Right atrium auricular region (tissue), 2 donors: ENCODE measurements around the gene PSMF1. TPM values are rescaled to one million over a fixed set of nuclear protein-coding genes. Genes with fewer than 3 reads are reported as not detected.

Source experiments
- DNase-seq: peaks from one replicate; pipeline ENCODE4 v3.0.0-alpha.2; 2019; ENCODE audit warnings: low spot score
- H3K27ac ChIP-seq, 2 donors: fragments of 200-600 bp; sonication (generic); 1 replicate in 1 of 2; 2 replicates in 1 of 2; pipeline ENCODE4 v1.5.1; 2016 to 2019
- H3K27me3 ChIP-seq, 2 donors: fragments of 200-600 bp; sonication (generic); one replicate each; pipeline versions ENCODE4 v1.5.1 to v1.6.0; 2017 to 2019
- H3K36me3 ChIP-seq: fragments of 200-600 bp; sonication (generic); one replicate; pipeline ENCODE4 v1.5.1; 2016
- H3K4me1 ChIP-seq, 2 donors: fragments of 200-600 bp; sonication (generic); one replicate each; pipeline versions ENCODE4 v1.5.1 to v1.6.0; 2017 to 2019
- H3K4me3 ChIP-seq, 2 donors: fragments of 200-600 bp; sonication (generic); 1 replicate in 1 of 2; 2 replicates in 1 of 2; pipeline ENCODE4 v1.5.1; 2017 to 2019; ENCODE audit warnings: mild to moderate bottlenecking in 1 of 2, moderate library complexity in 1 of 2
- H3K9me3 ChIP-seq, 2 donors: fragments of 200-600 bp; sonication (generic); one replicate each; pipeline ENCODE4 v1.5.1; 2019
- CTCF ChIP-seq, 2 donors: fragments of 200-600 bp; sonication (generic); IDR thresholded peaks; one replicate each; pipeline ENCODE4 v1.5.1; 2019; ENCODE audit warnings: antibody characterized with exemption in 2 of 2
- total RNA-seq, 2 donors: library from RNA; depleted of rRNA; stranded (reverse); fragments of >200 nt; gene quantifications; one replicate each; pipeline ENCODE4 v1.1.0, GENCODE V29; 2016

The PSMF1 gene
- total RNA-seq, 2 donors from 2014 or later: 88.6 to 116 TPM

DNA sequence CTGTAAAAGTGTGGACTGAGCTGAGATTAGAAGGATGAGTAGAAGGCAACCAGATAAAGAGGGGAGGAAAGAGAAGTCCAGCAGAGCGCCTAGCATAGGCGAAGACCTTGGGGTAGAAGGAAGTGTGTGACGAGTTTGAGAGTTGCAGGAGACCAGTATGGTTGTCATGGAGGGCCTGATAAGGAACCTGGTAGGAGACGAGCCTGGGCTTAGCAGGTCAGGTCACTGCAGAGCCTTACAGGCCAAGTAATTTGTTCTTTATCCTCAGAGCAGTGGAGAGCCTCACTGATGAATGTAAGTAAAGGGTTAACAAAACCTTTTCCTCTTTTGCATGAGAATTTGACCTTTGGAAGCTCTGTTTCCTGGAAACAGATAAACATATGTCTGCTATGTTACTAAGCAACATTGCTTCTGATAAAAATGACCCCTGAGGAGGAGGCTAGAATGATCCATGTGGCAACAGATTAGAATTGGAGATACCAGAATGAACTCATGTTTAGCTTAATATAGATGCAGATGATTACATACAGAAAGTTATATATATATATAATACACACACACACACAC lies 69.3 kb downstream of the PSMF1 start:
- H3K4me3 ChIP-seq: no peak overlapping the region
- peaks cover 0 to 43% of the 10 kb centered on the region in 2 donors for H3K4me1 ChIP-seq
- DNase-seq: no peak
- no peaks in the 10 kb centered on the region for H3K27me3 ChIP-seq
- H3K27ac ChIP-seq: no peak overlapping the region
- no peak for TF ChIP-seq CTCF (IDR thresholded peaks at IDR 0.05)
- H3K9me3 ChIP-seq: no peaks in the 10 kb centered on the region
- H3K36me3 ChIP-seq: no peaks in the 10 kb centered on the region

DNA sequence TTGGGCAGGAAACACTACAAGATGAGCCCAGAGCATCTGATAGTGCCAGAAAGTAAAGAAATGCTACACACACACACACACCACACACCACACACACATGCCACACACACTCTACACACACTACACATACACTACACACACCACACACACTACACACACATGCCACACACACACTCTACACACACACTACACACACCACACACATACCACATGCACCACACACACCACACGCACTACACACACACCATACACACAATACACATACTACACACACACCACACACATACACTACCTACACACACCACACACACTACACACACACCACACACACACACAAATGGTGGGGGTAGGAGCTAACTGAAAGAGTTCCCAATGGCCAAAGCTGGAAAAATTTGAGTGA lies 69.9 kb downstream of the PSMF1 start:
- Histone ChIP-seq H3K36me3 (no peaks in the 10 kb centered on the region), H3K4me1 (peaks cover 0 to 43% of the 10 kb centered on the region in 2 donors), H3K27me3 (no peaks in the 10 kb centered on the region), H3K4me3 (no peak overlapping the region), H3K9me3 (no peaks in the 10 kb centered on the region), H3K27ac (no peak overlapping the region)
- no peak for DNase-seq
- TF ChIP-seq CTCF (IDR thresholded peaks at IDR 0.05): no peak

- Histone ChIP-seq H3K4me3 (no peak overlapping the region), H3K27me3 (no peaks in the 10 kb centered on the region), H3K4me1 (peaks cover 0 to 30% of the 10 kb centered on the region in 2 donors), H3K27ac (no peak overlapping the region), H3K36me3 (no peaks in the 10 kb centered on the region), H3K9me3 (no peaks in the 10 kb centered on the region)
- no peak for TF ChIP-seq CTCF (IDR thresholded peaks at IDR 0.05)
- no peak for DNase-seq
Observed at GRCh38 chr20:1189827-1190226, 71.4 kb downstream of the PSMF1 start.

DNA sequence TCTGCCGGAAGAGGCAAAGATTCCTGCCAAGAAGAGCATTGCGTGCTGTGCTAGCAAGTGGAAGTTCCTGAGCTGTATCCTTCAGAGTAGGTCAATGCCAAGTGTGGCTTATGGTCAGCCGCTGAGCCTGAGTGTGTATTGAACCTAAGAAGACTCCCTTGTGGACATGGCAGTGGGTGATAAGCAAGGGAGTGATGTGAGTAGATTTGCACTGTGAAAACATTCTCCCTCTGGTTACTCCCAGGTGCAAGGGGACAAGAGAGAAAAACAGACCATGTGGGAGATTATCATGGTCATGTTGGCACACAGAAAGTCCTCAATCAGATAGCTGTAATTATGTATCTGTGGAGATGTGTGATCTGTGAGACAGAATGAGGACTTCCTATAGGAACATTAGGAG lies 72.4 kb downstream of the PSMF1 start:
- no peaks in the 10 kb centered on the region for H3K9me3 ChIP-seq
- TF ChIP-seq CTCF (IDR thresholded peaks at IDR 0.05): no peak

GRCh38 chr20:1191299-1191698 lies 72.9 kb downstream of the PSMF1 start:
- TF ChIP-seq CTCF (IDR thresholded peaks at IDR 0.05): no peak
- no peaks in the 10 kb centered on the region for H3K27me3 ChIP-seq
- no peaks in the 10 kb centered on the region for H3K9me3 ChIP-seq
- H3K4me1 ChIP-seq: peaks cover 0 to 22% of the 10 kb centered on the region in 2 donors
- DNase-seq: no peak
- H3K4me3 ChIP-seq: no peak overlapping the region
- H3K27ac ChIP-seq: no peak overlapping the region
- no peaks in the 10 kb centered on the region for H3K36me3 ChIP-seq

More for the DNA sequence above, 72.4 kb downstream of the PSMF1 start:
- no peak overlapping the region for H3K4me3 ChIP-seq
- H3K27ac ChIP-seq: no peak overlapping the region
- DNase-seq: no peak
- H3K27me3 ChIP-seq: no peaks in the 10 kb centered on the region
- H3K4me1 ChIP-seq: peaks cover 0 to 25% of the 10 kb centered on the region in 2 donors
- no peaks in the 10 kb centered on the region for H3K36me3 ChIP-seq

DNA sequence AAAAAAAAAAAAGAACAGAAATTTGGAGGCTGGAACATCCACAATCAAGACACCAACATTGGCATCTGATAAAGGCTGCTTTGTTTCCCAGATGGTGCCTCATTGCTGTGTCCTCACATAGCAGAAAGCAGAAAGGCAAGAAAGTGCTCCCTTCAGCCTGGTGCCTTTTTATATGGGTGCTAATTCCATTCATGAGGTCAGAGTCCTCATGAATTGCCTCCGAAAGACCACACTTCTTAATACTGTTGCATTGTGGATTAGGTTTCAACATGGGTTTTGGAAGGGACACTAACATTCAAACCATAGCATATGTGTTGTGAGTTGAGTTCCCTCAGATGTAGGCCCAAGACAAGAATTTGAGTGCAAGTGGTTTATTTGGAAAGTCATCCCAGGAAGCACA lies 76.8 kb downstream of the PSMF1 start:
- H3K4me3 ChIP-seq: no peak overlapping the region
- no peaks in the 10 kb centered on the region for H3K9me3 ChIP-seq
- DNase-seq: no peak
- TF ChIP-seq CTCF (IDR thresholded peaks at IDR 0.05): no peak
- peaks cover 0 to 6% of the 10 kb centered on the region in 2 donors for H3K4me1 ChIP-seq
- H3K36me3 ChIP-seq: no peaks in the 10 kb centered on the region
- H3K27me3 ChIP-seq: no peaks in the 10 kb centered on the region
- H3K27ac ChIP-seq: no peak overlapping the region
